HG03432 (cell line): ENCODE results near the gene CYTH1.
"Not testable (repeated sequence)": the region's sequence is repeated elsewhere in the genome, so short reads cannot be mapped to it uniquely, and the experiment has no call there.

Experiments used
- ATAC-seq: cut with Tn5 transposase; IDR thresholded peaks from one replicate; pipeline ENCODE4 v1.9.1; 2021; ENCODE audit warnings: mild to moderate bottlenecking, moderate library complexity; ENCODE audit not compliant: unreplicated experiment

CYTH1 gene

GRCh38 chr17:78765821-78766220 lies 16.3 kb downstream of the CYTH1 start:
- ATAC-seq, result no peak

GRCh38 chr17:78764871-78765270 lies 17.2 kb downstream of the CYTH1 start:
- no peak for ATAC-seq

- no peak for ATAC-seq
These were observed 18.5 kb downstream of the CYTH1 start for GRCh38 chr17:78763561-78763960.

- no peak for ATAC-seq
These were observed 20.2 kb downstream of the CYTH1 start for GRCh38 chr17:78761789-78762406.

GRCh38 chr17:78759969-78760352 lies 22.1 kb downstream of the CYTH1 start:
- no peak for ATAC-seq

- peak; percentile 66 for ATAC-seq
These were observed 22.7 kb downstream of the CYTH1 start for GRCh38 chr17:78759203-78759968.

GRCh38 chr17:78753316-78754250 lies 28.5 kb downstream of the CYTH1 start:
- no peak for ATAC-seq

- no peak for ATAC-seq
These were observed 30.5 kb downstream of the CYTH1 start for GRCh38 chr17:78751447-78752161.

- not testable (repeated sequence) for ATAC-seq
These were observed 31.1 kb downstream of the CYTH1 start for GRCh38 chr17:78751000-78751399.

GRCh38 chr17:78748730-78749317 lies 33.2 kb downstream of the CYTH1 start:
- ATAC-seq, result peak; percentile 50

- ATAC-seq, result peak; percentile 51
These were observed 33.9 kb downstream of the CYTH1 start for GRCh38 chr17:78748048-78748729.

- ATAC-seq, result no peak
These were observed 34.6 kb downstream of the CYTH1 start for GRCh38 chr17:78747488-78747887.

- no peak for ATAC-seq
These were observed 35.2 kb downstream of the CYTH1 start for GRCh38 chr17:78746949-78747269.

GRCh38 chr17:78746263-78746948 lies 35.7 kb downstream of the CYTH1 start:
- no peak for ATAC-seq

- no peak for ATAC-seq
These were observed 36.5 kb downstream of the CYTH1 start for GRCh38 chr17:78745407-78746088.

GRCh38 chr17:78742901-78743300 lies 39.2 kb downstream of the CYTH1 start:
- ATAC-seq, result no peak

GRCh38 chr17:78741644-78742284 lies 40.3 kb downstream of the CYTH1 start:
- ATAC-seq, result no peak

GRCh38 chr17:78739331-78739931 lies 42.6 kb downstream of the CYTH1 start:
- ATAC-seq, result peak; percentile 29
